ENCODE data around the gene SBSN.

GRCh38 chr19:35483089-35483488 lies 45.0 kb downstream of the SBSN start:
- TF ChIP-seq CTCF (conservative IDR thresholded peaks at IDR 0.05; ENCODE audit: low read length) = no peak
- no peak for TF ChIP-seq EZH2phosphoT487 (IDR thresholded peaks at IDR 0.05; ENCODE audit: borderline replicate concordance, low read depth, low read length)
